HG03097 (cell line): ENCODE measurements around the gene POC1A.

Source experiments
- ATAC-seq: cut with Tn5 transposase; IDR thresholded peaks from one replicate; pipeline ENCODE4 v1.9.1; 2021; ENCODE audit not compliant: unreplicated experiment, low FRiP score

POC1A gene

DNA sequence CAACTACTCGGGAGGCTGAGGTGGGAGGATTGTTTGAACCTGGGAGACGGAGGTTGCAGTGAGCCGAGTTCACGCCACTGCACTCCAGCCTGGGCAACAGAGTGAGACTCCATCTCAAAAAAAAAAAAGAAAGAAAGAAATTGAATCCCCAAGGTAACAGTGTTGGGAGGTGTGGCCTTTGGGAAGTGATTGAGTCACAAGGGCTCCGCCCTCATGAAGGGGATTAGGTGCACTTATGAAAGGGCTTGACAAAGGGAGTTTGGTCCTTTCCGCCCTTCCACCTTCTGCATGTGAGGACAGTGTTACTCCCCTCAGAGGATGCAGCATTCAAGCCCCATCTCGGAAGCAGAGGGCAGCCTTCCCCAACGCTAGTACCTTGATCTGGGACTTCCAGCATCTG is 21.3 kb downstream of the POC1A start:
- no peak for ATAC-seq

- no peak for ATAC-seq
Measured at GRCh38 chr3:52132041-52132440, 22.2 kb downstream of the POC1A start.

DNA sequence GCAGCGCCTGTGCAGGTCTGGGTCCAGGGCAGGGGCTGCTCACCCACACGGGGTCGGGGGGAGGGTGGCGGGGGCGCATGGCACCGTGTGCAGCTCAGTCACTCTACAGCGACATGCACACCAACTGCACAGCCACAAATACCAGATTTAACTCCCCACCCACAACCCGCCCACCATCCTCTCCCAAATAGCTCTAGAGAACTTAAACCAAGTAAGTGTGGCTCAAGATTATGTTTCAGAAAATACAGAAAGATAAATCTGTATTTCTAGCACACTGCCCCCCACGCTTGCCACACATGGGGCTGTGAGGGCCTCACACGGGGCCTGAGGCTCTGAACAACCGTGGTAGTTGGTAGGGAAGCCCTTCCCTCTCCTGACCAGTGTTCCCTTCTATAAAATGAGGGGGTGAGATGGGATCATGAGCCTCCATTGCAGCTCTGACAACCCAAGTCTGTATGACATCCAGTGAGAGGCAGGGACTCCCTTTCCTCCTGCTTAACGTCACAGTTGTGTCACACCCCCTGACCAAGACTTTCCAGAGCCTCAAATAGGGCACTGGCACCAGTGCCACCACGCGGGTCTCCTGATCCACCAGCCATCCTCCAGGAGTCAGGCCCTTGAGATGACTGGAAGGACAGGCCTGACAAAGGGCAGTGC is 23.1 kb downstream of the POC1A start:
- ATAC-seq, result no peak

DNA sequence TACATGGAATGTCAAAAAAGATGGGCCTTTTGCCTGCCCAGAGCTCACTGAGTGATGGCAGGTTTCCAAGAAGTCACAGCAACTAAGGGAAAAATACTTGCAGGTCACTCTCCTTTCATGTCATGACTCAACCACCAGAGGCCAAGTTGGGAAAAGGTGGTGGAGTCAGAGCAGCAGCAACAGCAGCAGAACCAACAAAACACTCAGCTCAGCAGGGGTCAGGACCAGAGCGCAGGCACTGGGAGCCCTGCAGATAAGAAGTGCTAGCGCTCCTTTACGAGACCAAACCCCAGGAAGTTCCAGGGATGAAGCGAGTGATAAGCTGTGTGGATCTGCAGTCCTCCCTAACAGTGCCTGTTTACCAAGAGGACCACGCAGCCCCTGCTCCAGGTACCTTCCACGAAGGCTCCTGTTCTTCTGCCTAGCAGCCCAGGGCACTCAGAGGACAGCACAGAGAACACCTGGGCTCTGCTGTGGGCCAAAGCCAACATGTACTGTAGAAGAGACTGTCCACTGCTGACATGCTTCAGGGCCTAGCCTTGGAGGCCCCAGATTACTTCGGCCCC is 26.0 kb downstream of the POC1A start:
- no peak for ATAC-seq

DNA sequence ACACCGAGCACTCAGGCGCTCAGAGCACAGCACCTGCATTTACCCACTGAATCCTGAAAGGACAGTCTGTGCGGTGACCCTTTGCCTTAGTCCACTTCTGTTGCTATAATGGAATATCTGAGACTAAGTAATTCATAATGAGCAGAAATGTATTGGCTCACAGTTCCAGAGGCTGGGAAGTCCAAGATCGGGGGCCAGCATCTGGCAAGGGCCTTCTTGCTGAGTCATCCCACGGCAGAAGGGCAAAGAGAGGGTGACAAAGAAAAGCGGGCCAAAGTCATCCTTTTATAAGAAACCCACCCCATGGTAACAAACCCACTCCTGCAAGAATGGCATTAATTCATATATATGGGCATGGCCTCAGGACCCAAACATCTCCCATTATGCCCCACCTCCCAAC is 27.7 kb downstream of the POC1A start:
- ATAC-seq, result no peak

DNA sequence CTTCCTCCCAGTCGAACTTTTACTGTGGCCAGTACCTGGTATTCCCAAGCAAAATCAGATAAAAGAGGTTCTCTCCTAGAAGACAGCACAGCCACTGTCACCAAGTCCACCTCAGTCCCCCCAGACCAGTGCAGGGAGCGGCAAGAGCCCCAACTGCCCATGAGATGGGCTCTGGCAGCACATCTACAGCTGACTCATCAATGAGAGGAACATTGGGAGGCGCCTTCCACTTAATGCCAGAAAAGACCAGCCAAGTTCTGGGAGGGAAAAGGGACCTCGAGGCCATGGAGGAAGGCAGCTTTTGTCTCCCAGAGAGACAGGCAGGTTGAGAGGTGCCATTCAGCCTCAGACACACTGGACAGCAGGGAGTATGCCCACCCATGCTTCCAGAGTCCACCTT is 28.2 kb downstream of the POC1A start:
- ATAC-seq, result no peak

DNA sequence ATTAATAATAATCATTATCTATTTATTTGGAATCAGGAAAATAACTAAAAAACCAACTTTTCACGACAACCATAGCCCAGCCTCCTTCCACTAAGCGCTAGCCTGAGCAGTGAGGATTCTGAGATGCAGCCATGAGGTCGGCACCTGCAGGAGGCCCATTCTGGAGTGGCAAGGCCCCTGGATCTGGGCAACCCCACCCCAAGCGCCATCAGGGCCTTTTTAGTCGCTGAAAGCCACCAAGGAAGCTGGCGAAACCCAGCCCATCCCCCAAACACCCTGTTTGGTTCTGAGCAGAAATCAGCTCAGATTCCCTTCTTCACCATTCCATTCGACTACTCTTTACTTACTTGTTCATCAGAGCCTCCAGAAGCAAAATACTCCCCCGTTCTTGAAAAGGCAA is 29.5 kb downstream of the POC1A start:
- no peak for ATAC-seq

- ATAC-seq, result no peak
Measured at GRCh38 chr3:52124126-52124525, 30.1 kb downstream of the POC1A start.

DNA sequence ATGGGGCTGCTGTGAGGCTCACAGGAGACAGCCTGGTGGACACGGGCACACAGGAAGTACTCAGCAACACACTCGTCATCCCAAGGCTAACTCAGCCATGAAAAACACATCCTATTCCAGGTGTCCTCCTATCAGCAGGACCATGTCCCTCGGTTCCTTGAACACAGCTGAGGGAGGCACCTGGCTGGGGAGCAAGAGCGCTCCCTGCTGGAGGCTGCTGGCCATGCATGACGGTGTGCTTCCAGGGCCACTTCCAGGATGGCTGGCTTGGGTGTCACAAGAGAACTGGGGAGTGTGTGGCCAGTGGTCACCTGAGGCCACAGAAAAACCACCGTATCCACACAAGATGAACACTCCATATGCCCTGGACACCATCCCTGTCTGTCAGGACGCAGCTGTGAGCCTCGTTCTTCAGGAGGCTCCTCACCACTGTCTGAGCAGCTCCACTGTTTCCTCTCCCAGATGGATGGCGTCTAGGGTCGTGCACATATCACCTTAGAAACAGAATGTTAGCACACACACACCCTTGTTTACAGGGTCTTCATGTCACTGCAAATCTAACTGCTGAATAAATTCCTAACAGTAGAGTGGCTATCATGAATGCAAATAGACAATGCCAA is 31.0 kb downstream of the POC1A start:
- ATAC-seq, result peak; percentile 47

GRCh38 chr3:52122491-52122890 is 31.7 kb downstream of the POC1A start:
- no peak for ATAC-seq

DNA sequence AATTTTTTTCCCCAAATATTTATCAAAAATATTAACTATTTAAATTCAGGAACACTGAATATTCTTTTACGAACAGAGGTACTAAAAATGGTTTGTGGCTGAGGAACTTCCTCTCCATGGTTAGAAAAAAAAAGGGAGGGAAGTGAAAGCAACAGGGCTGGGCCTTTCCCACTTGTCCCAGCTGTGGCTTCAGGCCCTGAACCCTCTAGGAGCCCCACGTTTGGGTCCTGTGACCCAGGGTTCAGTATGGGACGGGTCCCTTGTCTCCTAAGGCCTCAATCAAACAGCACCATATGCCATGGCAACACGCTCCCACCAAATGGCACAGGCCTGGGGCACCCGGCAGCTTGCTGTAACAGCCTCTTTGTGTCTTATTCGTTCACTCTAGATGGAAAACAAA is 32.4 kb downstream of the POC1A start:
- ATAC-seq, result no peak

DNA sequence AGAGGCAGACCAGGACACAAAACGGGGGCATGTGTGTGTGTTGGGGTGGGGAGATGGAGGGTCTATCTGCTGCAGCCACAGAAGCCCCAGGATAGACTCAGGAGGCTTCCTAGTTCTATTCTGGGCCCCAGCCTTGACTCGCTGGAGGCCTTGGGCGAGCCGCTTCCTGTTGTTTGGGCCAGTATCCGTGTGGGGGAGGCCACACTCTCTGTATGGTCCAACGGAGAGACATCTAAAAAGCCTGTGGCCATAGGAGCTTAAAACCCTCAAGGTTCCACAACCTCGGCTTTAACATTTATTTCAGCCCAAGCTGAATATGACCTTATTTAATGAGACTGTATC is 32.8 kb downstream of the POC1A start:
- no peak for ATAC-seq

- no peak for ATAC-seq
Measured at GRCh38 chr3:52120556-52121463, 33.4 kb downstream of the POC1A start.

DNA sequence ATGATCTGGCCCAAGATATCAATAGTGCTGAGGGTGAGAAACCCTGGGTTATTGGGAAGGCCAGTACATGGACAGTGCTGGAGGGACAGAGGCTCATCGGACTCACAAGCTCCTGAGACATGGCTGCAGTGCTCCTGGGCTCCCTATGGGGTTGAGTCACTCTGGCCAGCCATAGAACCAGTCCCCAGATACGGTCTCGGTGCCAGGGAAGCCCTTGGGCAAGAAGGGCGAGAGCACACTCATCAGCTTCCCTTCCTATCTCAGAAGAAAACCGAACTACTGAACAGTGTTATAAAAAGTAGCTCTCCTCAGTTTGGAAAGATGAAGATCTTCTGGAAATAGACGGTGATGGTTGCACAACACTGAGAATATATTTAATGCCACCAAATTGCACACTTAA is 34.4 kb downstream of the POC1A start:
- no peak for ATAC-seq

- ATAC-seq, result no peak
Measured at GRCh38 chr3:52119099-52119498, 35.1 kb downstream of the POC1A start.

DNA sequence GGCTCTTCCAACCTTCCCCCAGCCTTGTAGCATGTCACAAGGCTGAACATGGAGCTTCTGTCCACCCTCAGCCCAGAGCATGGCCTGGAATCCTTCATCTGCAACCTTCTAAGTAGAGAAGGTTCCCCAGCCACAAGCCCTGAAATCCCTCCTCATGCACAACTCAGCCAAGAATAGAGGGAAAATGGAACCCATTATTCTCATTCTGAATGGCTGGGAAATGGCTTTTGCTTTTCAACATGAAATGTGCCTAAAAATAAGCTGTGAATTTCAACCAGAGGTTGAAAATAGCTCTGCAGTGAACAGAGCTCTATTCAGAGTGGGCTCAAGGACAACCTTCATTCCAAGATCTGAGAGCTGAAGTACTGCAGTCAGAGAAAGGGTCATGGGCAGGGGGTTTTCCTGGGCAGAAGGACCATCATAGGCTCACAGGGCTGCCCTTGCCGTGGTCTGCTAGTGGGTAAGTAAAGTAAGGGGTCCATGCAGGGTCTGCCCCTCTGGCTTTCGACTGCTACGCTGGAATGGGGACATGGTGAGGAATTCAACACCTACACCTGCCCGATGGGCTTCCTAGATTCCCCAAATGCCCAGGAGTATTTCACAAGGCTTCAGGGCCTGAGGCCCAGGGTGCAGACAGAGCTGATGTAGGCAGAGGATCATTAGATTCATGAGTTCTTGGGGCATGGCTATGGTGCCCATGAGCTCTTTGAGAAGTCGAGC is 35.9 kb downstream of the POC1A start:
- no peak for ATAC-seq

- ATAC-seq, result no peak
Measured at GRCh38 chr3:52117537-52117936, 36.7 kb downstream of the POC1A start.

DNA sequence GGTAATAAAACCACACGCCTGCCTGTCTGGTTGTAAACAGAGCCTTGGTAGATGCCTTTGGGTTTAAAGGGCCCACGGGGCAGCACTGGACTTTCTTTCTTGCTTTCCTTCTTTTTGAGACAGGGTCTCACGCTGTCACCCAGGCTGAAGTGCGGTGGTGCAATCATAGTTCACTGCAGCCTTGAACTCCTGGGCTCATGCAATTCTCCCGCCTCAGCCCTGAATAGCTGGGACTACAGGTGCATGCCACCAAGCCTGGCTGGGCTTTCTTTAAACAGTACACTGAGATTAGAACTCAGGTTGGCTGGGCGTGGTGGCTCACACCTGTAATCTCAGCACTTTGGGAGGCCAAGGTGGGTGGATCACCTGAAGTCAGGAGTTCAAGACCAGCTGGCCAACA is 42.2 kb downstream of the POC1A start:
- ATAC-seq, result no peak

DNA sequence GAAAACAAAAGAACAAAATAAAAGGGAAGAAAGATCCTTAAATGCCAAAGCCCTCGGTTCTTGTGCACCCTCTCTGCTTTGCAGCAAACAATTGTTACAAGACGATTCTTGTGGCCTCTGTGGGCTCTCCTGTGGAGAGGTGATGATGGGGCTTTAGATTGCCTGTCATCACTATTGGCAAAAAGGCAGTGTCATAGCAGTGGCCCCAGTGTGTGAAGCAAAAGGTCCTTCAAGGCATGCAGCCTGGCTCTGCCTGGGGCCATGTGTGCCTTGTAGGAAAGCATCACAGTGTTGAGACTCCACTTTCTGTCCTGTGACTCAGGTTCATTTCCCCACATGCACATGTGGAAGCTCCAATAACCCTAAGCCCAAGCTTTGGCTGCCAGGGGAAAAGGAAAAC is 43.7 kb downstream of the POC1A start:
- no peak for ATAC-seq

DNA sequence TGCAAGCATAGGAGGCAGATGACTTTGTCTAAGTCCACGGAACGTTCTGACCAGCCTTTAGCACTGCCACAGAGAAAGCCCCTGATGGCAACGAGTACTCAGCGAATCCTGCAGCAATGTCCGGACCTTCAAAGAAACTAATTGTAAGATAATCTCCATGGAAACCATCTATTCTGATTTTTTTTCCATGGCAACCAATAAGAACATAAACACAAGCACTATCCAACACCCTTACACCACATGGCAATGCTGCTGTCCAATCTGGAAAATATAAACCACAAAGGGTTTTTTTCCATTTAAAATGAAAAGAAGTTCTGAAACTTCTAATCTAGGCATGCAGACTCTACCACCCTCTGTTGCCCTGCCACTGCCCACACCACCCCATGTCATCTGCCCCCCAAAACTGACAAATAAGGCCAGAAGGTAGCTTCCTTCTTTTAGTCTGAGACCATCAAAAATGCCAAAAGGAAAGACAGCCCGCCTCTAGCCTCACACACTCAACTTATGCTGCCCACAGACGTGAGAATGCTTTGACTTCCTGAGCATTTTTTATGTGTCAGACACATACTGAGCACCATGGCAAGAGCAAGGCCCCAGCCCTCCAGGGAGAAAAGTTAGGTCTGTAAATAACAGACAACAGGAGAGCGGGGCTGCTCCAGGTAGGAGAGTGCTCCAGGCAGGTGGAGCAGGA is 44.5 kb downstream of the POC1A start:
- no peak for ATAC-seq
